NCI-H2196 treated with DMSO at 0.1 percent for 48 hours (cell line): ENCODE results near the gene DPP6.

Experiments used
- DNase-seq: peaks from one replicate; lab custom pipeline; 2025; ENCODE audit not compliant: unreplicated experiment; lab: John Stamatoyannopoulos, UW

Gene DPP6

GRCh38 chr7:154750353-154750801, 698.2 kb downstream of the DPP6 start:
- DNase-seq: no peak

DNA sequence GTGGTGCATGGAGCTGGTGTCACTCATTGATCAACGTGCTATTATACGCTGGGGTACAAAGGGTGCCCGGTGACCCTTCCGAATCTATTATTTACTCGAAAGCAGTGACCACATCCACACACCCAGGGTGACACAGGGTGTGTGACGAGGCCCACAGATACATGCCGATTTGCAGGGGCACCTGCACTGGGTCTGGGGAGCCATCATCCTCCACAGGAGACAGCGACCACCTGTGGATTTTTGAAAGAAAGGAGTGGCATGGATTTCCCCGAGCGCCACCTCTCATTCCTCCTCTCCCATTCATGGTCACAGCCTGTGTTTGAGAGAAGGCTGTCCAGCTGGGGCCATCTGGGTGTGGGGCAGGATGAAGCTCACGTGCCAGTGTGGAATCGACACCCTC, 701.0 kb downstream of the DPP6 start:
- DNase-seq: no peak

GRCh38 chr7:154757756-154758155, 705.6 kb downstream of the DPP6 start:
- no peak for DNase-seq

GRCh38 chr7:154759989-154760388, 707.8 kb downstream of the DPP6 start:
- no peak for DNase-seq

DNA sequence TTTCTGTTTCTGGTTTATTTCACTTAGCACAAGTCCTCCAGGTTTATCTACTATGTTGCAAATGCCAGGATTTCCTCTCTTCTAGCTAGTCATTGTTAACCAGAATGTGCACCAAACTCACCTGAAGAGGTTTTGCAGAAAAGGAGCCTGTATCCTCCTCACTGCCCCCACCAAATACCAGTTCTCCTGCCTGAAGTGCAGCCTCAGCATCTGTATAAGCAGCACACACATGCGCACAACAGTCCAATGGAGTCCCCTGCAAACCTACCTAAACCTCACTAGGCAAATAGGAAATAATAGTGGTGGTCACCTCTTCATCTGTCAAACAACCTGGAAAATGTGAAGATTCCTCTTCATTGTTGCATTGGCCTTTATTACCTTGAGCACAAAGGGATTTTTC, 712.9 kb downstream of the DPP6 start:
- no peak for DNase-seq

- DNase-seq: no peak
These were observed 714.9 kb downstream of the DPP6 start for GRCh38 chr7:154767142-154767541.

- DNase-seq: no peak
These were observed 715.7 kb downstream of the DPP6 start for GRCh38 chr7:154767821-154768415.

DNA sequence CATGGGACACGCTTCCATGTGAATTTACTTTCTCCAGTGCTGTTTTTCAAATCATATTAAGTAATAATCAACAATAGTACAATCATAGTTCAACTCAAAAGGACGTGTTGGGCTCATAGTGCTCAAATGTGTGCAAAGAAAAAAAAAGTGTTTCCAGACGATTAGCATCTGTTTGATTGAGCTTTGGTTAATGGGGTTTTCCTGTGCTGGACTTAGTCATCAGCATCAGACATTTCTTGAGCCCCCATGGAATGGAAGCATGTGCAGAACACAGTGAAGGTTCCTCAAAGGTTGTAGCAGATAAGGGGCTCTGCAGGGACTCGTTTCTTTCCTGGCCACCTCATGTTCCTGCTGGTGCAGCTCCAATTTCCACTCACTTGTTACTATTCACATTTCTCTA, 716.8 kb downstream of the DPP6 start:
- DNase-seq: no peak

GRCh38 chr7:154769527-154769926, 717.3 kb downstream of the DPP6 start:
- no peak for DNase-seq

DNA sequence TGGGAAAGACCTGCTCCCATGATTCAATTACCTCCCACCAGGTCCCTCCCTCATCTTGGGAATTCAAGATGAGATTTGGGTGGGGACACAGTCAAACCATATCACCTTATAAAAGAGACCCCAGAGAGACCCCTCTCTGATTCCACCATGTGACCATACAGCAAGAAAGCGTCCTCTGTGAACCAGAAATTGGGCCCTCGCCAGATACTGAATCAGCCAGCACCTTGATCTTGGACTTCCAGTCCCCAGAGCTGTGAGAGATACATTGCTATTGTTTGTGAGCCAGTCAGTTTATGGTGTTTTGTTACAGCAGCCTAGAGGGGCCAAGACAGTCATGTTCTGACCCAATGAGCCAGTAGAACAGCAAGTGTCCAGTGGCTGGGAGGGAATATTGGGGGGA, 718.2 kb downstream of the DPP6 start:
- DNase-seq: no peak

- no peak for DNase-seq
These were observed 718.8 kb downstream of the DPP6 start for GRCh38 chr7:154770962-154771361.

DNA sequence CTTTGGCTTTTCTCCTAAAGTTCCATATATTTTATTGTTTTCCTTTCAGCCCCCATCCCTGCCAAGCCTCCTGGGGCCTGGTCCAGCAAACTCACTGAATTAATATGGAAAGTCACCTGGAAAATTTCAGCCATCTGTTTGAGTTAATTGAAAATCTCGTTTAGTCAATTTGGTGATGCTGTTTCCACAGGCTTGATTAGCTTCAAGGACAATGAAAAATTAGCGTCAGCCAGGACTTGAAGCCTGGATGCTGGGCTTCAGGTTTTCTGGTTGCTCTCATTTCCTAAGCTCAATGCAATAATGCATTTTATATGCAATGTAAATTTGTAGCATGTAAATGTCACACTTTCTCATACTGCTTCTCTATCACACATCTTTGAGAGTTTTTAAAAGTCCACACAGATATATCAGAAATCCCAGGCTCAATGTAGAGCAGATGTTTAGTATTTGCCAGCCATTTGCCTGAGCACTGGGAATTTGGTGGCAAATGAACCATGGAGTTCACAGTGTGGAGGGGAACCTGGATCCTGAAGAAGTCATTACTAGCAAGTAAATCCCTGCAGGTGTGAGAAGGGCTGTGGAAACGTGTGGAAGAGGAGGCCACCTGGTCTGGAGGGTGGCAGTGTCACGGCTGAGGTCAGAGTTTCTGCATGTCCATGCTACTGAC, 722.2 kb downstream of the DPP6 start:
- no peak for DNase-seq

DNA sequence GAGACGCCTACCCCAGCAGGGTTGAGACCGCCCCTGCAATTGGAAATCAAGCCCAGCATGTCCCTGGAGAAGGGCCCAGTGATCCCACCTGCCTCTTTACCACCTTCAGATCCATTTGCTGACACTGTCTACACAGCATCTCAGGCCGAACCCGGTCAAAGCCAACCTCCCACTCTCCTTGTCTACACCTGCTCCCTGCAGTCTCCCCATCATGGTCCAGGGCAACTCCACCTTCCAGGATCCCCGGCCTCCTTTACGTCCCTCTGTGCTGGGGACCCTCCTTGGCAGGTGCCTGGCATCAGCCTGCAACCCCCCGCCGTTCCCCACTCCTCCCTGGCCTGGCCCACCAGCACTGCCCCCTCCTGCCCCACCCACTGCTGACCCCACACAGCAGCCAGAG, 723.5 kb downstream of the DPP6 start:
- no peak for DNase-seq

DNA sequence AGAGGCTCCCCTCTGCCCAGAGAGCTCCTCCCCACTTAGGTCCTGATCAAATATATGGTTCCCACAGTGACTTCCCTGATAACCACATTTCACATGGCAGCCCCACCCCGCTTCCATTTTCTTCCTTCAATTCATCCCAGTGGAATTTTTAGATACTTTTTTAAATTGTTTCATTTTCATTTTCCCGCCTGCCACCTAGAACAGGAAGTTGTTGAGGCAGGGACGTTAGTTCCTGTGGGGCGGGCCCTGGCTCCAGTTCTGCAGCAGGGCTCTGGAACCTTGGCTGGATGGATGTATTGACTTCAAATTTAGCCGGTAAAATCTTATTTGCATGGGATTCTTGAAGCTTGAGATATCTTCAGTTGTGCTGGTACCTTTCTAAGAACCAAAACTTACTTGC, 724.2 kb downstream of the DPP6 start:
- DNase-seq: no peak

GRCh38 chr7:154777023-154777422, 724.8 kb downstream of the DPP6 start:
- DNase-seq: no peak

DNA sequence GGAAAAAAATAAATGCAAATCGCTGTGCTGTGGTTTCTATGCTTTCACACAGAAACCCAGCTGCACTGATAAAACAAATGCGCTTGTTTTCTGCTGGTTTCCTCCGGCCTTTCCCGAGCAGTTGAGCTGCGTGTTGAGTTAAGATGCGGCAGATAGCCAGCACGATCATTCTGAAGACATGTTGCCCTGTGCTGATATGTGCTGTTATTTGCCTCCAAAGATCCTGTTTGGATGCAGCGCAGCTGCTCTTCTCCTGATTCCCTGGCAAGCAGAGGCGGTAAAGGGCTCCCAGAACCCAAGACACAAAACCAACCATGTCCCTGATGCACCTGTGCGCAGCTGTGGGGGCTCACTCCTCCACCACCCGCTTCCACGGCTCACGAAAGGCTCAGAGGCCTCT, 725.3 kb downstream of the DPP6 start:
- no peak for DNase-seq

DNA sequence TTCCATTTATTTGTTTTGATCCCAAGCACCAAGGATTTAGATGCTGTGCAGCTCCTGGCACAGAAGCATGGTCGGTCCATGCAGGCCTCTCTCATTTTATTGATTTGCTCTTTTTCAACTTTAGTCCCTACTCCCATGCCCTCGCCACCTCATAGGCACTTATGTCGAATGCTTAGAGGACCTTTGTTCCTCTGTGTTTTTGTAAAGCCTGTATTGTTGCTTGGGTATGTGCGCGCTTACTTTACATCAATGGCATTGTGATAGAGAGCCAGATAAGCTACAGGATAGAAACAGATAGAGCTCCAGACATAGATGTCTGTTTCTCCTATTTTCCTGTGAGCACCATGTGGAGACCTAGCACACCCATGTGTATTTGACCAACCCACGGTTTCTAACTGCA, 725.7 kb downstream of the DPP6 start:
- DNase-seq: no peak

DNA sequence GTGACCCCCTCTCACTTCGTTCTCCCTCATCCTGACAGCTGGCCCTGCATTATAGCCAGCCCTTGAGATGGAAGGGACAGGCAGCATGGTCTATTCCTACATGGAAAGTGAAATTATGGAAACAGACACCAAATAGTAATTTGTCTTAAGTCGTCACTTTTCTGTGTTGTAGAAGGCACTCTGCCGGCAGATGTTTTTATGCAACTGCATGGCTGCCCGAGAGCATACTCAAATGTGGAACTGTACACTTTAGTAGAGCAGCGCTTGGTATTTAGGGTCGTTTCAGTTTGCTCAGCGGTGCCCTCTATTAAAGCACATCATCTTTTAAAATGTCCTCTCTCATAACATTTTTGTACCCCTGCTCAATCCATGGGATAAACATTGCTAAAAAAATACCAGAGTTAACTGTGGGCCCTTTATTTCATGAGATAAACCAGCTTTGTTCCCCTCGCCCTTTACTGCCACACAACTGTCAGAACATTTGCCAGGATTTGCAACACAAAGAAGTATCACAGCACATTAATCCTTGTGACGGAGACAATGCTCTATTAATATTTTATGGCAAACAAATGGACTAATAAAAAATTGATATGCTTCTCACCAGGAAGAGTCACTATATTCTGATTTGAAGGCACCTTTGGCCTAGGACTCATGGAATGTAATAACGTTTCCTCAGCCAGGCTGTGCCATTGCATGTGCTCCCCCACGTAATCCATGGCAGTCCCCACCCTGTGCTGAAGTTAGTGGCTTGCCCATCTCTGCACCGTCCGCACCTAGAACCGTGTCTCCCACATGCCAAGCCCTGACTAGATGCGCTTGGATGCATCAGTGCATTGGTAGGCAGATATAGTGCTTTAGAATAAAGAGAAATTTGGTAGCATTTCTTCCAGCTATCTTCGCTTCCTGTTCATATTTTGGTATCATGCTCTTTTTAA, 729.4 kb downstream of the DPP6 start:
- no peak for DNase-seq

GRCh38 chr7:154783281-154783909, 731.2 kb downstream of the DPP6 start:
- no peak for DNase-seq

DNA sequence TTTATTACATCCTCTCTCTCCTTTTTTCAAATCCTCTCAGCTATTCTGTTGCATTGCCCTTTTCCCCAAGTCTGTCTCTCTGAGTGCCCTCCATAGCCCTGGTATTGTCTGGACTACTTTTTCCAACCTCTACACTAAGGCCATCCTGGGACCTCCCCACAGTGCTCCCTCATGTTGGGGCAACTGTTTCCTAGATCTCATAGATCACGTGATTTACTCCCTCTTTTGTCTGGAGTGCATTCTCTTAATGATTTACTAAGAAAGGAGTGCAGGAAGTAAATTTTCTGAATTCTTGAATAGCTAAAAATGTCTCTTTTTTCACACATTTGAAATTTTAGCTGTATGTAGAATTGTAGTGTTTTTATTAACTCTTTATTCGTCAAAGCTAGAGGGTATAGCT, 733.7 kb downstream of the DPP6 start:
- DNase-seq: no peak

DNA sequence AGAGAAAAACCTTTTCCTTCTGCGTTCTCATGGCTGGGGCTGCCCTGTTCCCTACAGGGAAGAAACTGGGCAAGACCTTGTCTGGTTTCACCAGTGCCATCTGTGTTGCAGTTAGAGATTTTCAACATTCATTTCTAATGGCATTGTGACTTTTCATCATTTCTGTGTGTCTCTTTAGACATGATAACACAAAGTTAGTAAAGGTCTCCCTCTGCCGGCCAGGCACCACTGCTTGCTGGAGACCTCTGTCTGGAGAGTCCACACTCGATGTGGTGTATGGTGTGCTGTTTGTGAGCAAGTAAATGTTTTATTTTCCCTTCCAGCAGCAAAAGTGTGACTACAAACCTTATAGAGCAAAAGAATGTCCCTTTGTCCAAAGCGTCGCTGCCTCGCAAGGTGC, 737.2 kb downstream of the DPP6 start:
- DNase-seq: no peak

- no peak for DNase-seq
These were observed 739.4 kb downstream of the DPP6 start for GRCh38 chr7:154791611-154792010.
